PC-3 (cell line): Measurements from ENCODE around the gene ATP6V1G2. TPM values are rescaled to one million over a fixed set of nuclear protein-coding genes. Genes with fewer than 3 reads are reported as not detected.

Experiments used
- ATAC-seq: fragments of 200-7000 bp; cut with Tn5 transposase; 2 replicates; pipeline ENCODE4 v1.9.1; 2020; ENCODE audit warnings: mild to moderate bottlenecking, moderate library complexity
- BruUV-seq: library from RNA; stranded (reverse); fragments of 400-500 nt; replicated peaks from 2 replicates; lab custom pipeline; 2021; lab: Mats Ljungman, UMichigan
- CTCF ChIA-PET: fragments of 300-600 bp; sonication (Branson Sonifier 250); formaldehyde crosslinking; loops from one replicate; lab custom pipeline; 2022; ENCODE audit warnings: antibody characterized with exemption; lab: Charles Lee
- POLR2A ChIA-PET: fragments of 300-600 bp; sonication (Branson Sonifier 250); formaldehyde crosslinking; loops from one replicate; lab custom pipeline; 2022; ENCODE audit warnings: antibody characterized with exemption; ENCODE audit not compliant: unreplicated experiment; lab: Charles Lee
- DNase-seq: peaks from one replicate; pipeline ENCODE4 v3.0.0-alpha.2; 2015
- H2AFZ ChIP-seq: fragments of 300-600 bp; sonication (generic); 2 replicates; pipeline ENCODE4 v1.6.0; 2016; ENCODE audit warnings: antibody characterized with exemption, low read length
- H3F3A ChIP-seq: fragments of 300-600 bp; sonication (generic); one replicate; pipeline ENCODE4 v1.6.0; 2017; ENCODE audit warnings: antibody characterized with exemption, low read length, control low read depth, mild to moderate bottlenecking; ENCODE audit not compliant: unreplicated experiment
- H3K27ac ChIP-seq: fragments of 300-600 bp; sonication (generic); 2 replicates; pipeline ENCODE4 v1.5.1; 2016; ENCODE audit warnings: mild to moderate bottlenecking, low read length
- H3K27me3 ChIP-seq: fragments of 300-600 bp; sonication (generic); 2 replicates; pipeline ENCODE4 v1.6.1; 2016; ENCODE audit warnings: low read length, mixed read lengths
- H3K36me3 ChIP-seq: fragments of 300-600 bp; sonication (generic); 2 replicates; pipeline ENCODE4 v1.6.1; 2016; ENCODE audit warnings: low read depth, mixed run types, low read length, mixed read lengths
- H3K4me1 ChIP-seq: fragments of 300-600 bp; sonication (generic); 2 replicates; pipeline ENCODE4 v1.5.1; 2016; ENCODE audit warnings: low read length; ENCODE audit not compliant: insufficient read depth
- H3K4me2 ChIP-seq: fragments of 300-600 bp; sonication (generic); 2 replicates; pipeline ENCODE4 v1.6.0; 2016; ENCODE audit warnings: low read length
- H3K4me3 ChIP-seq: fragments of 300-600 bp; sonication (generic); 2 replicates; pipeline ENCODE4 v1.5.1; 2016; ENCODE audit warnings: mild to moderate bottlenecking, low read length, mixed read lengths
- H3K79me2 ChIP-seq: fragments of 300-600 bp; sonication (generic); 2 replicates; pipeline ENCODE4 v1.6.1; 2017; ENCODE audit warnings: low read length, mixed read lengths
- H3K9ac ChIP-seq: fragments of 300-600 bp; sonication (generic); 2 replicates; pipeline ENCODE4 v1.6.0; 2016; ENCODE audit warnings: mild to moderate bottlenecking, low read length
- H3K9me2 ChIP-seq: fragments of 300-600 bp; sonication (generic); replicated peaks from 2 replicates; pipeline ENCODE4 v1.6.1; 2016; ENCODE audit warnings: mixed run types, low read length, mixed read lengths
- H3K9me3 ChIP-seq: fragments of 300-600 bp; sonication (generic); 2 replicates; pipeline ENCODE4 v1.6.1; 2016; ENCODE audit warnings: low read length, mixed read lengths
- H4K20me1 ChIP-seq: fragments of 300-600 bp; sonication (generic); 2 replicates; pipeline ENCODE4 v1.6.1; 2016; ENCODE audit warnings: low read length, mixed read lengths
- EZH2 ChIP-seq: fragments of 300-600 bp; sonication (generic); IDR thresholded peaks from one replicate; pipeline ENCODE4 v1.6.1; 2017; ENCODE audit warnings: antibody characterized with exemption, mild to moderate bottlenecking, low read length; ENCODE audit not compliant: unreplicated experiment
- EZH2phosphoT487 ChIP-seq: fragments of 300-600 bp; sonication (generic); IDR thresholded peaks from 2 replicates; pipeline ENCODE4 v1.6.1; 2018; ENCODE audit warnings: mild to moderate bottlenecking, antibody characterized with exemption, low read length, borderline replicate concordance
- intact Hi-C: fragments of 100-400 bp; cut with micrococcal nuclease; formaldehyde crosslinking; loops from 2 replicates; pipeline ENCODE4 v1.9.0; 2023
- total RNA-seq: library from RNA; depleted of rRNA; stranded (reverse); fragments of >200 nt; gene quantifications from 2 replicates; pipeline ENCODE4 v1.2.3, GENCODE V29; 2014
- TF ChIP-seq, protein P1 (sequence below): fragments of 300-600 bp; sonication (generic); conservative IDR thresholded peaks from 2 replicates; pipeline ENCODE4 v1.5.1; 2017; ENCODE audit warnings: antibody characterized with exemption, low read depth, mild to moderate bottlenecking, low read length

ATP6V1G2 gene
- total RNA-seq, 1 experiment from 2014 or later = 1.2 TPM

DNA sequence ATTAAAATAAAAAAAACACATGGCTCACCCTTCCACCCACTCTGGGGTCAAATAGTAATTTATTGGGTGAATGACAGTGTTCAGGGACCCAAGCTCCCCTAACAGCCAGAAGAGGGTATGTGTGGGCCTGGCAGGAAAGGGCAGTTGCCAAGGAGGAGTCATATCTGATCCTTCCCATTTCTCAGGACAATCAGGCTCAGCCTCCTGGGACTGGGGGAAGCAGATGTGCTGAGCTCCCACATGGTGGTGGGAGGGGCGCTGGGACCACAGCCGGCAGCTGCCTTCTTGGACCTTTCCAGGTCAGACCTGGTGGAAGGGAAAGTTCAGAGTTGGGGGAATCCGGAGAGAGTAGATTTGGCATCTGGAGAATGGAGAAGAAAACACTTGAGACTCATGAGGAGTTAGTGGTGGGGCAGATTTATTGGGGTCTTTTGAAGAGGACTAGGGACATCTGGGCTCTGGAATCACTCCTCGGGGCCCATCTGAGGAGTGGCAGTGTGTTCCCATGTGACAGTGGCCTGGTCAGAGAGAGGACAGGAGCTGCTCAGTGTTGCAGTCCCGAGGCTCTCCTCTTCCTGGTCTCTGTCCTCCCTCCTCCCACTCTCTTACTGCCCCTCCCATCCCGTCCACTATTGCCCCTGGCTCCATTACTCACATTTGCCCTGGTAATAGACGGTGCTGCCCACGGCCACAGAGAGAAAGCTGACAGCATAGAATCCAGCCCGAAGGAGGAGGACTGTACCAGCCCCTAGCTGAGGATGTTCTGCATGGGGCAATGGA is 42.7 kb upstream of the ATP6V1G2 start:
- no peaks in the 10 kb centered on the region for H3K4me1 ChIP-seq
- H2AFZ ChIP-seq = no peak overlapping the region
- ChIA-PET CTCF (no interaction called here), POLR2A (no interaction called here)
- no peak overlapping the region for H3K9ac ChIP-seq
- H3F3A ChIP-seq = no peaks in the 10 kb centered on the region
- ATAC-seq (no peak), DNase-seq (peak; percentile 7)
- TF ChIP-seq EZH2 (no peak), EZH2phosphoT487 (no peak)
- TF ChIP-seq, protein P1, sequence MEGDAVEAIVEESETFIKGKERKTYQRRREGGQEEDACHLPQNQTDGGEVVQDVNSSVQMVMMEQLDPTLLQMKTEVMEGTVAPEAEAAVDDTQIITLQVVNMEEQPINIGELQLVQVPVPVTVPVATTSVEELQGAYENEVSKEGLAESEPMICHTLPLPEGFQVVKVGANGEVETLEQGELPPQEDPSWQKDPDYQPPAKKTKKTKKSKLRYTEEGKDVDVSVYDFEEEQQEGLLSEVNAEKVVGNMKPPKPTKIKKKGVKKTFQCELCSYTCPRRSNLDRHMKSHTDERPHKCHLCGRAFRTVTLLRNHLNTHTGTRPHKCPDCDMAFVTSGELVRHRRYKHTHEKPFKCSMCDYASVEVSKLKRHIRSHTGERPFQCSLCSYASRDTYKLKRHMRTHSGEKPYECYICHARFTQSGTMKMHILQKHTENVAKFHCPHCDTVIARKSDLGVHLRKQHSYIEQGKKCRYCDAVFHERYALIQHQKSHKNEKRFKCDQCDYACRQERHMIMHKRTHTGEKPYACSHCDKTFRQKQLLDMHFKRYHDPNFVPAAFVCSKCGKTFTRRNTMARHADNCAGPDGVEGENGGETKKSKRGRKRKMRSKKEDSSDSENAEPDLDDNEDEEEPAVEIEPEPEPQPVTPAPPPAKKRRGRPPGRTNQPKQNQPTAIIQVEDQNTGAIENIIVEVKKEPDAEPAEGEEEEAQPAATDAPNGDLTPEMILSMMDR = no peak
- no peak overlapping the region for H3K4me3 ChIP-seq
- H4K20me1 ChIP-seq = no peaks in the 10 kb centered on the region
- intact Hi-C loops = no loop called here
- BruUV-seq = no TSS peak
- H3K9me2 ChIP-seq = no peaks in the 10 kb centered on the region
- no peak overlapping the region for H3K4me2 ChIP-seq
- H3K9me3 ChIP-seq = no peaks in the 10 kb centered on the region
- H3K36me3 ChIP-seq = no peaks in the 10 kb centered on the region
- no peaks in the 10 kb centered on the region for H3K27me3 ChIP-seq
- H3K79me2 ChIP-seq = no peaks in the 10 kb centered on the region
- H3K27ac ChIP-seq = no peak overlapping the region

DNA sequence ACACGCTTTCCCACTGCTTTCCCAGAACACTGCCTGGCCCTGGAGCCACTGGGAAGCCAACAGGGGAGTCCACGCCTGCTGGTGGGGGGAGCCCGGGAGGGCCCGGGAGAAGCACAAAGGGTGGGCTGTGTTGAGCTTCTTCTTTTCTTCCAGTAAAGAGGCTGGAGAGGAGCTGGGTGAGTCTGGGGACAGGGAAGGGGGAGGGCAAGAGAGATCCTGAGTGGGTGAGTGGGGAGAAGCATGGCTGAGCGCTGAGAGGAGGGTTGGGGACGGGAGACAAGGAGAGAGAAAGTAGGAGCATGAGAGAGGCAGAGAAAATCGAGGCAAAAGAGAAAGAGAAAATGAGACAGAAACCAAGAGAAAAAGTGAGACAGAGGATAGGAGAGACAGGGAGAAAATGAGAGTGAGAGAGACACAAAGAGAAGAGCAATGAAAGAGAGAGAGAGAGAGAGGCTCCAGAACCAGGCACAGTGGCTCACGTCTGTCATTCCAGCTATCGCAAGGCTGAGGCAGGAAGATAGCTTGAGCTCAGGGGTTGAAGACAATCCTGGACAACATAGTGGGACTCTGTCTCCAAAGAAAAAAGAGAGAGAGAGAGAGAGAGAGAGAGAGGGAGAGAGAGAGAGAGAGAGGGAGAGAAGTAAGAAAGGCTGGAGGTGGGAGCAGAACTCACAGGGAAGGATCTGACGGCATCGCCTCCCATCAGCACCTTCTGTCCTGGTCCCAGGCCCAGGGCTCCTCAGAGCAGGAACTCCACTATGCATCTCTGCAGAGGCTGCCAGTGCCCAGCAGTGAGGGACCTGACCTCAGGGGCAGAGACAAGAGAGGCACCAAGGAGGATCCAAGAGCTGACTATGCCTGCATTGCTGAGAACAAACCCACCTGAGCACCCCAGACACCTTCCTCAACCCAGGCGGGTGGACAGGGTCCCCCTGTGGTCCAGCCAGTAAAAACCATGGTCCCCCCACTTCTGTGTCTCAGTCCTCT is 41.7 kb upstream of the ATP6V1G2 start:
- ATAC-seq = no peak
- no peak overlapping the region for H3K4me3 ChIP-seq
- H2AFZ ChIP-seq = no peak overlapping the region
- ChIA-PET POLR2A (no interaction called here), CTCF (no interaction called here)
- no peaks in the 10 kb centered on the region for H3K4me1 ChIP-seq
- no TSS peak for BruUV-seq
- no peak overlapping the region for H3K27ac ChIP-seq
- H3K9ac ChIP-seq = no peak overlapping the region
- no peaks in the 10 kb centered on the region for H3K9me3 ChIP-seq
- TF ChIP-seq, protein P1 = no peak
- TF ChIP-seq EZH2phosphoT487 (no peak), EZH2 (no peak)
- no peak for DNase-seq
- no peaks in the 10 kb centered on the region for H3K27me3 ChIP-seq
- intact Hi-C loops = no loop called here
- H3F3A ChIP-seq = no peaks in the 10 kb centered on the region
- no peaks in the 10 kb centered on the region for H3K36me3 ChIP-seq
- H4K20me1 ChIP-seq = no peaks in the 10 kb centered on the region
- H3K4me2 ChIP-seq = no peak overlapping the region
- no peaks in the 10 kb centered on the region for H3K9me2 ChIP-seq
- no peaks in the 10 kb centered on the region for H3K79me2 ChIP-seq
